ENCODE results near the gene TMEM245. TPM values are rescaled to one million over a fixed set of nuclear protein-coding genes. Genes with fewer than 3 reads are reported as not detected.
A peak's percentile ranks its signal among the peaks of the same experiment; 100 is the strongest.

The TMEM245 gene
- total RNA-seq: 10 to 100 TPM; 57.6 to 82.8 TPM
- polyA plus RNA-seq (ENCODE audit: insufficient read length in 2 of 2): 10 to 100 TPM; 34.7 to 40.6 TPM
- long read RNA-seq, donor 1, partial matches to known transcripts: 21 of 23 reads
- long read RNA-seq, donor 1, other reads (novel, unspliced or antisense): 0 of 23 reads
- long read RNA-seq, donor 2: 0 reads
- long read RNA-seq, donor 3, full-length matches to known transcripts: 2 of 2 reads
- long read RNA-seq, donor 3, partial matches to known transcripts: 0 of 2 reads
- long read RNA-seq, donor 3, other reads (novel, unspliced or antisense): 0 of 2 reads
- long read RNA-seq, donor 4, partial matches to known transcripts: 12 of 15 reads
- long read RNA-seq, donor 4, other reads (novel, unspliced or antisense): 0 of 15 reads

- DNase-seq (ENCODE audit: low read depth in 4 of 6, low spot score in 6 of 6): peak; percentile 94 to 100 (median 96)
- no peaks in the 10 kb centered on the region for H3K27me3 ChIP-seq (ENCODE audit: control insufficient read depth, insufficient read depth, low read length)
- 0% methylated on average over 86 of the region's 88 CpGs for WGBS (ENCODE audit: insufficient coverage)
- peak within 1 kb of the TSS; percentile 68 for H3K27ac ChIP-seq (ENCODE audit: low read depth, low read length)
- H3K4me3 ChIP-seq (ENCODE audit: low read depth, low read length): peak within 1 kb of the TSS; percentile 79
- H3K9me3 ChIP-seq (ENCODE audit: control insufficient read depth, insufficient read depth, low read length): no peaks in the 10 kb centered on the region
- peaks cover 21% of the 10 kb centered on the region for H3K4me1 ChIP-seq (ENCODE audit: control insufficient read depth, insufficient read depth, low read length)
- H3K36me3 ChIP-seq (ENCODE audit: control insufficient read depth, insufficient read depth, low read length): peaks cover 3% of the 10 kb centered on the region
These were observed at the start of gene TMEM245 for GRCh38 chr9:109119439-109120203. TMEM245 (minus strand) TSS chr9:109119947; CDS start chr9:109119913, 34 bp downstream.

- no peak for DNase-seq (ENCODE audit: low read depth in 4 of 6, low spot score in 6 of 6)
- Histone ChIP-seq H3K9me3 (ENCODE audit: control insufficient read depth, insufficient read depth, low read length) (no peaks in the 10 kb centered on the region), H3K27ac (ENCODE audit: low read depth, low read length) (no peak overlapping the region), H3K27me3 (ENCODE audit: control insufficient read depth, insufficient read depth, low read length) (no peaks in the 10 kb centered on the region), H3K4me3 (ENCODE audit: low read depth, low read length) (no peak overlapping the region), H3K4me1 (ENCODE audit: control insufficient read depth, insufficient read depth, low read length) (peaks cover 16% of the 10 kb centered on the region), H3K36me3 (ENCODE audit: control insufficient read depth, insufficient read depth, low read length) (no peaks in the 10 kb centered on the region)
These were observed 48.4 kb upstream of the TMEM245 start for GRCh38 chr9:109168170-109168569.

GRCh38 chr9:109167716-109168115, 48.0 kb upstream of the TMEM245 start:
- Histone ChIP-seq H3K27ac (ENCODE audit: low read depth, low read length) (no peak overlapping the region), H3K27me3 (ENCODE audit: control insufficient read depth, insufficient read depth, low read length) (no peaks in the 10 kb centered on the region), H3K4me3 (ENCODE audit: low read depth, low read length) (no peak overlapping the region), H3K4me1 (ENCODE audit: control insufficient read depth, insufficient read depth, low read length) (peaks cover 16% of the 10 kb centered on the region), H3K9me3 (ENCODE audit: control insufficient read depth, insufficient read depth, low read length) (no peaks in the 10 kb centered on the region), H3K36me3 (ENCODE audit: control insufficient read depth, insufficient read depth, low read length) (no peaks in the 10 kb centered on the region)
- DNase-seq (ENCODE audit: low read depth in 4 of 6, low spot score in 6 of 6): no peak
- 58% methylated on average over 4 of the region's 5 CpGs for WGBS (ENCODE audit: insufficient coverage)

- peak within 1 kb of the TSS; percentile 39 for H3K4me3 ChIP-seq (ENCODE audit: low read depth, low read length)
- H3K9me3 ChIP-seq (ENCODE audit: control insufficient read depth, insufficient read depth, low read length): no peaks in the 10 kb centered on the region
- DNase-seq (ENCODE audit: low read depth in 4 of 6, low spot score in 6 of 6): peak in 5 of 6 donors; percentile 31 to 95 (median 60)
- peaks cover 16% of the 10 kb centered on the region for H3K4me1 ChIP-seq (ENCODE audit: control insufficient read depth, insufficient read depth, low read length)
- no peaks in the 10 kb centered on the region for H3K27me3 ChIP-seq (ENCODE audit: control insufficient read depth, insufficient read depth, low read length)
- H3K36me3 ChIP-seq (ENCODE audit: control insufficient read depth, insufficient read depth, low read length): no peaks in the 10 kb centered on the region
- 2% methylated on average over 74 of the region's 86 CpGs for WGBS (ENCODE audit: insufficient coverage)
- no peak within 1 kb of the TSS for H3K27ac ChIP-seq (ENCODE audit: low read depth, low read length)
These were observed 47.2 kb upstream of the TMEM245 start, which contains the start of gene FRRS1L for GRCh38 chr9:109166771-109167601. FRRS1L (minus strand) TSS chr9:109167249; CDS start chr9:109167138, 111 bp downstream.

GRCh38 chr9:109166171-109166770, 46.5 kb upstream of the TMEM245 start:
- Histone ChIP-seq H3K27me3 (ENCODE audit: control insufficient read depth, insufficient read depth, low read length) (no peaks in the 10 kb centered on the region), H3K36me3 (ENCODE audit: control insufficient read depth, insufficient read depth, low read length) (no peaks in the 10 kb centered on the region), H3K9me3 (ENCODE audit: control insufficient read depth, insufficient read depth, low read length) (no peaks in the 10 kb centered on the region), H3K4me1 (ENCODE audit: control insufficient read depth, insufficient read depth, low read length) (peaks cover 16% of the 10 kb centered on the region), H3K4me3 (ENCODE audit: low read depth, low read length) (peak overlapping the region; percentile 39), H3K27ac (ENCODE audit: low read depth, low read length) (no peak overlapping the region)
- DNase-seq (ENCODE audit: low read depth in 4 of 6, low spot score in 6 of 6): peak in 2 of 6 donors; percentile 16 to 43
- whole genome bisulfite sequencing (ENCODE audit: insufficient coverage): 19% methylated on average over 16 of the region's 16 CpGs

GRCh38 chr9:109164042-109164441, 44.3 kb upstream of the TMEM245 start:
- Histone ChIP-seq H3K9me3 (ENCODE audit: control insufficient read depth, insufficient read depth, low read length) (no peaks in the 10 kb centered on the region), H3K4me3 (ENCODE audit: low read depth, low read length) (no peak overlapping the region), H3K36me3 (ENCODE audit: control insufficient read depth, insufficient read depth, low read length) (no peaks in the 10 kb centered on the region), H3K4me1 (ENCODE audit: control insufficient read depth, insufficient read depth, low read length) (peaks cover 16% of the 10 kb centered on the region), H3K27me3 (ENCODE audit: control insufficient read depth, insufficient read depth, low read length) (no peaks in the 10 kb centered on the region), H3K27ac (ENCODE audit: low read depth, low read length) (no peak overlapping the region)
- 89% methylated on average over 2 of the region's 5 CpGs for WGBS (ENCODE audit: insufficient coverage)
- DNase-seq (ENCODE audit: low read depth in 4 of 6, low spot score in 6 of 6): no peak

GRCh38 chr9:109163194-109163593, 43.4 kb upstream of the TMEM245 start:
- no peak overlapping the region for H3K27ac ChIP-seq (ENCODE audit: low read depth, low read length)
- H3K4me1 ChIP-seq (ENCODE audit: control insufficient read depth, insufficient read depth, low read length): peaks cover 16% of the 10 kb centered on the region
- WGBS (ENCODE audit: insufficient coverage): no CpG with 5 or more reads among the region's 1 CpG
- H3K9me3 ChIP-seq (ENCODE audit: control insufficient read depth, insufficient read depth, low read length): no peaks in the 10 kb centered on the region
- no peak for DNase-seq (ENCODE audit: low read depth in 4 of 6, low spot score in 6 of 6)
- H3K27me3 ChIP-seq (ENCODE audit: control insufficient read depth, insufficient read depth, low read length): no peaks in the 10 kb centered on the region
- no peak overlapping the region for H3K4me3 ChIP-seq (ENCODE audit: low read depth, low read length)
- no peaks in the 10 kb centered on the region for H3K36me3 ChIP-seq (ENCODE audit: control insufficient read depth, insufficient read depth, low read length)

GRCh38 chr9:109162677-109163076, 42.9 kb upstream of the TMEM245 start:
- Histone ChIP-seq H3K27ac (ENCODE audit: low read depth, low read length) (no peak overlapping the region), H3K4me1 (ENCODE audit: control insufficient read depth, insufficient read depth, low read length) (peaks cover 14% of the 10 kb centered on the region), H3K36me3 (ENCODE audit: control insufficient read depth, insufficient read depth, low read length) (no peaks in the 10 kb centered on the region), H3K27me3 (ENCODE audit: control insufficient read depth, insufficient read depth, low read length) (no peaks in the 10 kb centered on the region), H3K4me3 (ENCODE audit: low read depth, low read length) (no peak overlapping the region), H3K9me3 (ENCODE audit: control insufficient read depth, insufficient read depth, low read length) (no peaks in the 10 kb centered on the region)
- WGBS (ENCODE audit: insufficient coverage): 100% methylated on average over 1 of the region's 3 CpGs
- no peak for DNase-seq (ENCODE audit: low read depth in 4 of 6, low spot score in 6 of 6)

- Histone ChIP-seq H3K9me3 (ENCODE audit: control insufficient read depth, insufficient read depth, low read length) (no peaks in the 10 kb centered on the region), H3K36me3 (ENCODE audit: control insufficient read depth, insufficient read depth, low read length) (no peaks in the 10 kb centered on the region), H3K27me3 (ENCODE audit: control insufficient read depth, insufficient read depth, low read length) (no peaks in the 10 kb centered on the region), H3K27ac (ENCODE audit: low read depth, low read length) (no peak overlapping the region), H3K4me3 (ENCODE audit: low read depth, low read length) (no peak overlapping the region), H3K4me1 (ENCODE audit: control insufficient read depth, insufficient read depth, low read length) (peaks cover 6% of the 10 kb centered on the region)
- peak in 1 of 6 donors; percentile 37 for DNase-seq (ENCODE audit: low read depth in 4 of 6, low spot score in 6 of 6)
- WGBS (ENCODE audit: insufficient coverage): no CpG with 5 or more reads among the region's 3 CpGs
These were observed 41.7 kb upstream of the TMEM245 start for GRCh38 chr9:109161471-109161870.

Measured in spinal cord (tissue), 10 donors.